SU-DHL-6 (cell line): ENCODE measurements around the gene FOXD2.

ENCODE experiments used
- H2AFZ ChIP-seq: fragments of 200-600 bp; sonication (generic); 2 replicates; pipeline ENCODE4 v1.6.1; 2014; ENCODE audit warnings: low read depth, mild to moderate bottlenecking, moderate library complexity, mixed read lengths, antibody characterized with exemption, low read length; ENCODE audit not compliant: severe bottlenecking
- H3F3A ChIP-seq: fragments of 200-600 bp; shearing (Covaris generic); 2 replicates; pipeline ENCODE4 v1.6.0; 2016; ENCODE audit warnings: antibody characterized with exemption, mild to moderate bottlenecking; ENCODE audit not compliant: insufficient read depth
- H3K27ac ChIP-seq: fragments of 200-600 bp; sonication (generic); 2 replicates; pipeline ENCODE4 v1.5.1; 2016; ENCODE audit warnings: low read depth, mild to moderate bottlenecking, low read length, moderate library complexity, mixed read lengths
- H3K27me3 ChIP-seq: fragments of 200-600 bp; sonication (generic), shearing (Covaris generic); 2 replicates; pipeline ENCODE4 v1.6.0; 2014; ENCODE audit warnings: mild to moderate bottlenecking, low read length
- H3K36me3 ChIP-seq: fragments of 200-600 bp; sonication (generic); 2 replicates; pipeline ENCODE4 v1.6.1; 2014; ENCODE audit warnings: mild to moderate bottlenecking, low read length, mixed read lengths
- H3K4me2 ChIP-seq: fragments of 300-600, 200-600 bp; shearing (Covaris generic), sonication (generic); 2 replicates; pipeline ENCODE4 v1.6.0; 2014; ENCODE audit warnings: low read length, low read depth, mild to moderate bottlenecking; ENCODE audit not compliant: poor library complexity, severe bottlenecking
- H3K4me3 ChIP-seq: fragments of 200-600 bp; sonication (generic); 2 replicates; pipeline ENCODE4 v1.5.1; 2014; ENCODE audit warnings: antibody characterized with exemption, low read length, mild to moderate bottlenecking, mixed read lengths; ENCODE audit not compliant: insufficient read depth, poor library complexity, severe bottlenecking
- H3K79me2 ChIP-seq: fragments of 200-600 bp; sonication (generic); 2 replicates; pipeline ENCODE4 v1.6.1; 2014; ENCODE audit warnings: mild to moderate bottlenecking, low read length, moderate library complexity; ENCODE audit not compliant: insufficient read depth
- H3K9ac ChIP-seq: fragments of 200-600 bp; sonication (generic); 2 replicates; pipeline ENCODE4 v1.7.0; 2014; ENCODE audit warnings: mild to moderate bottlenecking, low read length
- H3K9me2 ChIP-seq: fragments of 200-600 bp; sonication (generic); replicated peaks from 2 replicates; pipeline ENCODE4 v1.6.1; 2014; ENCODE audit warnings: low read length; ENCODE audit not compliant: insufficient read depth
- H3K9me3 ChIP-seq: fragments of 200-600 bp; sonication (generic); 2 replicates; pipeline ENCODE4 v1.6.1; 2014; ENCODE audit warnings: low read length, mixed read lengths; ENCODE audit not compliant: insufficient read depth
- H4K20me1 ChIP-seq: fragments of 200-600 bp; sonication (generic); 2 replicates; pipeline ENCODE4 v1.6.1; 2014; ENCODE audit warnings: low read depth, mild to moderate bottlenecking, antibody characterized with exemption, low read length, moderate library complexity, mixed read lengths
- CTCF ChIP-seq: fragments of 200-600 bp; sonication (generic); IDR thresholded peaks from one replicate; pipeline ENCODE4 v1.5.1; 2017; ENCODE audit warnings: antibody characterized with exemption, mild to moderate bottlenecking, low read length, moderate library complexity; ENCODE audit not compliant: insufficient read depth, poor library complexity, severe bottlenecking
- EZH2phosphoT487 ChIP-seq: fragments of 200-600 bp; sonication (generic), shearing (Covaris generic); conservative IDR thresholded peaks from 2 replicates; pipeline ENCODE4 v1.6.1; 2018; ENCODE audit warnings: mild to moderate bottlenecking, antibody characterized with exemption, low read length, moderate library complexity, mixed read lengths

The FOXD2 gene

GRCh38 chr1:47396671-47397196 is 41.1 kb upstream of the FOXD2 start:
- Histone ChIP-seq H3K27me3 (no peaks in the 10 kb centered on the region), H3K27ac (no peak overlapping the region)

GRCh38 chr1:47399138-47399845 is 38.6 kb upstream of the FOXD2 start:
- H3K4me2 ChIP-seq = no peak overlapping the region
- no peak overlapping the region for H2AFZ ChIP-seq
- no peaks in the 10 kb centered on the region for H3F3A ChIP-seq
- no peaks in the 10 kb centered on the region for H3K79me2 ChIP-seq
- H4K20me1 ChIP-seq = no peaks in the 10 kb centered on the region
- no peak overlapping the region for H3K4me3 ChIP-seq
- H3K36me3 ChIP-seq = no peaks in the 10 kb centered on the region
- TF ChIP-seq CTCF (no peak), EZH2phosphoT487 (no peak)
- H3K27ac ChIP-seq = no peak overlapping the region
- H3K9me3 ChIP-seq = no peaks in the 10 kb centered on the region
- H3K9me2 ChIP-seq = no peaks in the 10 kb centered on the region
- no peak overlapping the region for H3K9ac ChIP-seq
- H3K27me3 ChIP-seq = no peaks in the 10 kb centered on the region

More at GRCh38 chr1:47396671-47397196, 41.1 kb upstream of the FOXD2 start:
- no peaks in the 10 kb centered on the region for H3F3A ChIP-seq
- no peaks in the 10 kb centered on the region for H3K9me2 ChIP-seq
- H3K4me3 ChIP-seq = no peak overlapping the region
- H3K4me2 ChIP-seq = no peak overlapping the region
- TF ChIP-seq EZH2phosphoT487 (no peak), CTCF (no peak)
- H3K36me3 ChIP-seq = no peaks in the 10 kb centered on the region
- H3K79me2 ChIP-seq = no peaks in the 10 kb centered on the region
- H4K20me1 ChIP-seq = no peaks in the 10 kb centered on the region
- H3K9me3 ChIP-seq = no peaks in the 10 kb centered on the region
- no peak overlapping the region for H2AFZ ChIP-seq
- H3K9ac ChIP-seq = no peak overlapping the region

- Histone ChIP-seq H3K27me3 (no peaks in the 10 kb centered on the region), H3K9ac (no peak overlapping the region), H3K4me2 (no peak overlapping the region), H4K20me1 (no peaks in the 10 kb centered on the region), H3K79me2 (no peaks in the 10 kb centered on the region), H3K9me3 (no peaks in the 10 kb centered on the region), H3K36me3 (no peaks in the 10 kb centered on the region), H3F3A (no peaks in the 10 kb centered on the region), H3K27ac (no peak overlapping the region), H2AFZ (no peak overlapping the region), H3K4me3 (no peak overlapping the region), H3K9me2 (no peaks in the 10 kb centered on the region)
- TF ChIP-seq CTCF (no peak), EZH2phosphoT487 (no peak)
These were observed 38.0 kb upstream of the FOXD2 start for GRCh38 chr1:47399846-47400155.
